Epithelial cell of proximal tubule (primary cell): Measurements from ENCODE around the gene NRP1. TPM values are rescaled to one million over a fixed set of nuclear protein-coding genes. Genes with fewer than 3 reads are reported as not detected.
"Not testable (repeated sequence)": the region's sequence is repeated elsewhere in the genome, so short reads cannot be mapped to it uniquely, and the experiment has no call there.

Source experiments
- DNase-seq: peaks from one replicate; pipeline ENCODE4 v3.0.0-alpha.2; 2011; ENCODE audit warnings: low read depth
- H3K4me3 ChIP-seq: 2 replicates; pipeline ENCODE4 v1.5.1; 2011; ENCODE audit warnings: low read depth, mild to moderate bottlenecking, low read length
- total RNA-seq: library from RNA; depleted of rRNA; stranded (reverse); fragments of >200 nt; gene quantifications from 2 replicates; pipeline ENCODE4 v1.2.3, GENCODE V29; 2015
- TF ChIP-seq, protein P1 (sequence below): conservative IDR thresholded peaks from 2 replicates; pipeline ENCODE4 v1.5.1; 2012; ENCODE audit warnings: low read depth, mild to moderate bottlenecking, low read length

Gene NRP1
- total RNA-seq, 1 donor from 2014 or later, result 62.7 TPM

- DNase-seq, result no peak
- TF ChIP-seq, protein P1, sequence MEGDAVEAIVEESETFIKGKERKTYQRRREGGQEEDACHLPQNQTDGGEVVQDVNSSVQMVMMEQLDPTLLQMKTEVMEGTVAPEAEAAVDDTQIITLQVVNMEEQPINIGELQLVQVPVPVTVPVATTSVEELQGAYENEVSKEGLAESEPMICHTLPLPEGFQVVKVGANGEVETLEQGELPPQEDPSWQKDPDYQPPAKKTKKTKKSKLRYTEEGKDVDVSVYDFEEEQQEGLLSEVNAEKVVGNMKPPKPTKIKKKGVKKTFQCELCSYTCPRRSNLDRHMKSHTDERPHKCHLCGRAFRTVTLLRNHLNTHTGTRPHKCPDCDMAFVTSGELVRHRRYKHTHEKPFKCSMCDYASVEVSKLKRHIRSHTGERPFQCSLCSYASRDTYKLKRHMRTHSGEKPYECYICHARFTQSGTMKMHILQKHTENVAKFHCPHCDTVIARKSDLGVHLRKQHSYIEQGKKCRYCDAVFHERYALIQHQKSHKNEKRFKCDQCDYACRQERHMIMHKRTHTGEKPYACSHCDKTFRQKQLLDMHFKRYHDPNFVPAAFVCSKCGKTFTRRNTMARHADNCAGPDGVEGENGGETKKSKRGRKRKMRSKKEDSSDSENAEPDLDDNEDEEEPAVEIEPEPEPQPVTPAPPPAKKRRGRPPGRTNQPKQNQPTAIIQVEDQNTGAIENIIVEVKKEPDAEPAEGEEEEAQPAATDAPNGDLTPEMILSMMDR, result no peak
- H3K4me3 ChIP-seq, result no peak overlapping the region
Observed at GRCh38 chr10:33303988-33304387, 30.5 kb downstream of the NRP1 start.

DNA sequence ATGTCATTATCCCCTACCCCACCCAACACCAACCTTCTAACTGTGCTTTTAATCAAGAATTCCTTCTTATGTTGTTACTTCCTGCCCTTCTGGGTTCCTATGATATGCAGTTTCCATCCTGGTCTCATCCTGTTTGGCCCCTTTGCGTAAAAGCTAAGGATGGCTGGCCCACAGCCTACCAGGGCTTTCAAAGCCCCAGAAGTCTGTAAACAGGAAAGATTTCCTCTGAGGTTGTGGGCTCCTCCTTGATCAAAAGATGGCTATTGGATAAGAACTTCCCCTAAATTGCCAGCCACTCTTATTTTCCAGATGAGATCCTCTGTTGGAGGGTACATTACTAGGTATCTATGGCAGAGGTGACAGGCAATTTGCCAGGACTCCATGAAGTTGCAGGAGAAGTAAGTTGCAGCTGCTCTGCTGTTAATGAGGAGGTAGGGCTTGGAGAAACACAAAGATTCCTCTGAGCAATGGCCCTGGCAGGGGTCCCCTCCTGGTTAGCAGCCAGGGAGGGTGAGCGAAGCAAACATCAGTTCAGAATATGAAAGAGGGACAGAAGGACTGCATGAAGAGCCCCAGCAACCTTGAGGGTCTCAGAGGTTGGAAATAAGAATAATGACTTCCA is 32.1 kb downstream of the NRP1 start:
- TF ChIP-seq, protein P1, result no peak
- DNase-seq, result no peak
- no peak overlapping the region for H3K4me3 ChIP-seq

- H3K4me3 ChIP-seq, result no peak overlapping the region
- DNase-seq, result no peak
- TF ChIP-seq, protein P1, result no peak
Observed at GRCh38 chr10:33301097-33301789, 33.2 kb downstream of the NRP1 start.

- not testable (repeated sequence) for DNase-seq, H3K4me3 ChIP-seq
Observed at GRCh38 chr10:33300544-33300943, 33.9 kb downstream of the NRP1 start.

DNA sequence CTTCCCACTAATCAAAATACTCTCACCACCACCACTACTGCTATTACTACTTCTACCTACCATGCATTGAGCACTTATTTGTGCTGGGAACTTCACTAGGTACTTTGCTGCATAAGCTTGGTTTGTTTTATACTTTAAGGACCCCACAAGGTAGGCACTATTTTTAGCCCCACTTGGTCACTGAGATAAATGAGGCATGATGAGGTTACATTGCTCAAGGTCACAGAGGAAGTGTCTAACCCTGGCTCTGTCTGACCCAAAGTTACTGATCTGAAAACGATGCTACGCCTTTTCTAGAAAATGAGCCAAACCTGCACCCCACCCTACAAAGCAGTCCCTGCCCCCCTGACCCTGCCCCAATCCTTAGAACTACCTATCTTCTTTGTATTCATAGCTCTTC is 35.6 kb downstream of the NRP1 start:
- no peak for DNase-seq
- TF ChIP-seq, protein P1, result no peak
- no peak overlapping the region for H3K4me3 ChIP-seq

DNA sequence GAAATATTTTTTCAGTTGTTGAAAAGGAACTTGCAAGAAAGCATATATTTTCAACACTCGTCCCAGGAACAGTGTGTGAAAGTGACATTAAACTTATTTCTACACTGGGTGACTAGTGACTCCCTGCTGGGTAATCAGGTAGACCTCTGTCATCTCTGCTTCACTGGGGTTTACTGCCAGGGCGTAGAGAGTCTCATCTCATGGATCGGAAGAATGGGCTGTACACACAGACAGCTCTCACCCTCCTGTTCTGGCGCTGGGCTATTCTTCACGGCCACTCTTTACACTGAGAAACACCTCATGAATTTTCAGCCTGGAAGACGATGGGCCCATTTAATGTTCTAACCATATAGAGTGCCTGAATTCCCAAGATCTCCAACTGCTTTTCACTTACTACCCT is 36.4 kb downstream of the NRP1 start:
- TF ChIP-seq, protein P1, result no peak
- H3K4me3 ChIP-seq, result no peak overlapping the region
- DNase-seq, result no peak

GRCh38 chr10:33295851-33296250 is 38.6 kb downstream of the NRP1 start:
- no peak for DNase-seq
- H3K4me3 ChIP-seq, result no peak overlapping the region

More at GRCh38 chr10:33295851-33296250, 38.6 kb downstream of the NRP1 start:
- TF ChIP-seq, protein P1, result no peak
